Measurements from ENCODE around the gene ZNF135. TPM values are rescaled to one million over a fixed set of nuclear protein-coding genes. Genes with fewer than 3 reads are reported as not detected.

ZNF135 gene
- total and polyA plus RNA-seq, 10 of the 15 experiments (the other 5 are each of a cell fraction or from before 2014, with no cell fraction given) = 0.04 TPM; not detected in 9

DNA sequence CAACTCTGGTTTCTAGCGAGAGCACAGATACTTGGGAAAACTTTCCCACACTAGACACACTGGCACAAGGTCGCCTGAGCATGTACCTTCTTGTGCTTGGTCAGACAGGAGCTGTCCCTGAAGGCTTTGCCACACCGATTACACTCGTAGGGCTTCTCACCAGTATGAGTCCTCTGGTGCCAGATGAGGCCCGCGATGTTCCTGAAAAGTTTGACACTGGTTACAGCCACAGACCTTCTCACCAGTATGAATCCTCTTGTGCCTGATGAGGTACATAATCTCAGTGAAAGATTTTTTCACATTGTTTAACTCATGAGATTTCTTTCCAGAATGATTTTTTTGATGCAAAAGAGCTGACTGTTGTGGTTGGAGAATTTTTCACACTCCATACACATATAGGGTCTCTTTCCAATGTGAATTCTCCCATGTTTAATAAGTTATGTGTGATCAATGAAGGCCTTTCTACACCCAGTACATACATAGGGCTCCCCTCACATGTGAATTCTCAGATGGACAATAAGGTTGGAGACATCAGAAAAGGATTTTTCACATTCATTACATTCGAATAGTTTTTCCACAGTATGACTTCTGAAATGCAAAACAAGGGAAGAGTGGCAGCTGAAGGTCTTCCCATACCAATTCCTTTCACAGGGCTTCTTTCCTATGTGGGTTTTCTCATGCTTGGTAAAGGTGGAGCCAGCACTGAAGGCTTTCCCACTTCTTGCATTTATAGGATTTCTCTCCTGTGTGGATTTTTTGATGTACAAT, 48.9 kb downstream of the ZNF135 start:
- H3K9ac ChIP-seq (ENCODE audit: control insufficient read depth, insufficient read depth, low read length) = no peak overlapping the region
- CTCF ChIA-PET = no interaction called here
- BruUV-seq (replicated peaks) = no TSS peak

DNA sequence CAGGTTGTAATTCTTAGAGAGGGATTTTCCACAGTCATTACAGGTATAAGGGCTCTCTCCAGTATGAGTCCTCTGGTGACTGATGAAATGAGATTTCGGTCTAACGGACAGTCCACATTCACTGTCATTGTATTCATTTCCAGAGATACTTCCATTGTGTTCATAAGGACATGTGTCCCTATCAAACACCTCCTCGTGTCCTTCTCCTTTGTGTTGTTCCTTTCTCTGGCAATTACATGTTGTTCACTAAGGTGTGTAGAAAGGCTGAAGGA, 49.4 kb downstream of the ZNF135 start:
- no peaks in the 10 kb centered on the region for H4K20me1 ChIP-seq (ENCODE audit: control insufficient read depth, insufficient read depth)
- no peak for ATAC-seq
- TF ChIP-seq RCOR1 (conservative IDR thresholded peaks at IDR 0.05; ENCODE audit: low read depth, low read length) = no peak
- H3K27ac ChIP-seq (ENCODE audit: control insufficient read depth, insufficient read depth) = no peak overlapping the region
- ChIA-PET SMC1A (ENCODE audit: uncharacterized antibody, unreplicated experiment) (no interaction called here), POLR2A (no interaction called here), CTCF (no interaction called here), RAD21 (ENCODE audit: unreplicated experiment) (no interaction called here)
- DNase-seq (ENCODE audit: low read depth, low spot score) = no peak
- no peaks in the 10 kb centered on the region for H3K79me2 ChIP-seq (ENCODE audit: control insufficient read depth, insufficient read depth, low read length)
- no peak overlapping the region for H3K4me2 ChIP-seq (ENCODE audit: control insufficient read depth, insufficient read depth)
- in situ Hi-C loops (cut with MboI) (no loop called here), intact Hi-C loops (cut with micrococcal nuclease; ENCODE audit: unreplicated experiment) (no loop called here)
- no peaks in the 10 kb centered on the region for H3K36me3 ChIP-seq (ENCODE audit: control insufficient read depth in 2 of 2, insufficient read depth in 2 of 2, low read length in 1 of 2)
- H3K27me3 ChIP-seq (replicated peaks in 1 of 2; ENCODE audit: control insufficient read depth in 2 of 2, insufficient read depth in 2 of 2, low read length in 1 of 2) = no peaks in the 10 kb centered on the region
- H3K9me3 ChIP-seq (replicated peaks; ENCODE audit: control insufficient read depth, insufficient read depth, low read length) = peaks cover 8% of the 10 kb centered on the region
- no peak for FAIRE-seq
- no peak overlapping the region for H2AFZ ChIP-seq (ENCODE audit: control insufficient read depth, low read depth, low read length)
- H3K4me1 ChIP-seq (ENCODE audit: control insufficient read depth, insufficient read depth, low read length) = no peaks in the 10 kb centered on the region
- BruUV-seq (replicated peaks) = no TSS peak
- WGBS (ENCODE audit: insufficient coverage, insufficient replicate concordance, low lambda C conversion rate, missing lambda C conversion rate) = 17% methylated on average over 3 of the region's 3 CpGs
- H3K4me3 ChIP-seq = no peak overlapping the region
- H3K9ac ChIP-seq (ENCODE audit: control insufficient read depth, insufficient read depth, low read length) = no peak overlapping the region

More for the DNA sequence above, 48.9 kb downstream of the ZNF135 start:
- Histone ChIP-seq H3K4me1 (ENCODE audit: control insufficient read depth, insufficient read depth, low read length) (no peaks in the 10 kb centered on the region), H3K36me3 (ENCODE audit: control insufficient read depth in 2 of 2, insufficient read depth in 2 of 2, low read length in 1 of 2) (no peaks in the 10 kb centered on the region), H3K27ac (ENCODE audit: control insufficient read depth, insufficient read depth) (no peak overlapping the region), H3K79me2 (ENCODE audit: control insufficient read depth, insufficient read depth, low read length) (no peaks in the 10 kb centered on the region), H4K20me1 (ENCODE audit: control insufficient read depth, insufficient read depth) (no peaks in the 10 kb centered on the region), H3K4me3 (no peak overlapping the region), H3K4me2 (ENCODE audit: control insufficient read depth, insufficient read depth) (no peak overlapping the region), H2AFZ (ENCODE audit: control insufficient read depth, low read depth, low read length) (no peak overlapping the region), H3K27me3 (replicated peaks in 1 of 2; ENCODE audit: control insufficient read depth in 2 of 2, insufficient read depth in 2 of 2, low read length in 1 of 2) (no peaks in the 10 kb centered on the region), H3K9me3 (replicated peaks; ENCODE audit: control insufficient read depth, insufficient read depth, low read length) (peaks cover 8% of the 10 kb centered on the region)
- intact Hi-C loops (cut with micrococcal nuclease; ENCODE audit: unreplicated experiment) (no loop called here), in situ Hi-C loops (cut with MboI) (no loop called here)
- WGBS (ENCODE audit: insufficient coverage, insufficient replicate concordance, low lambda C conversion rate, missing lambda C conversion rate) = 53% methylated on average over 7 of the region's 7 CpGs
- ChIA-PET POLR2A (no interaction called here), SMC1A (ENCODE audit: uncharacterized antibody, unreplicated experiment) (no interaction called here), RAD21 (ENCODE audit: unreplicated experiment) (no interaction called here)
- ATAC-seq (no peak), DNase-seq (ENCODE audit: low read depth, low spot score) (no peak), FAIRE-seq (no peak)
- TF ChIP-seq POLR2AphosphoS2 (IDR thresholded peaks at IDR 0.05; ENCODE audit: low read depth, low read length) (no peak), PAX5 (IDR thresholded peaks at IDR 0.05; ENCODE audit: borderline replicate concordance, low read depth, low read length) (no peak), SIX5 (IDR thresholded peaks at IDR 0.05; ENCODE audit: low read depth, low read length, severe bottlenecking) (no peak), SMARCA5 (IDR thresholded peaks at IDR 0.05) (no peak), ZNF274 (IDR thresholded peaks at IDR 0.05; ENCODE audit: insufficient read depth, insufficient read length) (peak; percentile 79), BCL11A (IDR thresholded peaks at IDR 0.05; ENCODE audit: low read depth, low read length) (no peak)
